GM19193 (cell line): ENCODE results near the gene SDSL.

Source experiments
- POLR2A ChIP-seq: IDR thresholded peaks from 4 replicates; pipeline ENCODE4 v1.6.1; 2011; ENCODE audit not compliant: insufficient read depth, insufficient read length; ENCODE audit errors: extremely low read depth

The SDSL gene

DNA sequence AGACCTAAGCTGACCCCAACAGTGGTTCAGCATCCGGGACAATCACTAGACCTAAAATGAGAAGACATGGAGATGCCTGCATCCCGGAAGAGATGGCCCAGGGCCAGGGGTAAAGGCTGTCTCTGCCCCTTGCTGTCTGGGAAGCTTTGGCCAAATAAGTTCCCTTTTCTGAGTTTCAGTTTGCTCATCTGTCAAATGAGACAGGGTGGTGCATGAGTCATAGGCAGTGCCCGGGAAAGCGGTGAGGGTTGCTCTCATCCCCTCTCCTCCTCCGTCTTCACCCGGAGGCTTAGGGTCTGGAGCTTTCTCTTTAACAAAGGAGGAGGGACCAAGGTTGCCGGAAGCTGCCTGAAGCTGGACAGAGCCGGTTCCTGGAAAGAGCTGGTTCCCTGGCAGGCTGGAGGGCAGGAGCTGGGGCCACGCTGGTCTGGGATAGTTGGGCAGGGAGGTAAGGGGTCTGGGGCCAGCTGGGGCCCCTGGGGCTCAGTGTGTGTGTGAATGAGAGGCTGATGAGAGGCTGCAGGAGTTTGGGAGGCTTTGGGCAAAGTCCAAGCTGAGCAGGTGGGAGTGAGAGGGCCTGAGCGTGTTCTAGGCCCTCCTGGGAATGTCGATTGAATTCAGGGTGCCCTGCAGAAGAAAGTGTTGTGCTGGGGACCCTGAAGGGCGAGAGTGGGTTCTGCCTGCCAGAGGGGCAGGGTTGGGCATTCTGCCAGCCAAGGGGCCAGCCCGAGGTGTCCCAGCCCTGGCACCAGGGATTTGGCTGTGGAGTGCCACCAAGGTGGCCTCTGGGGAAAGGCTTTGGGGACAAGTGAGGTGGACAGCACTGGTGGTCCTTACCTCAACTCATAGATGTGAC lies at the start of gene SDSL:
TSS of gene SDSL (plus strand) at position 351 of the 856 bp plus-strand sequence. CDS start 5,603 bp downstream, outside the sequence.
- TF ChIP-seq POLR2A: peak; percentile 63

- TF ChIP-seq POLR2A: no peak
These were observed 48.7 kb upstream of the SDSL start for GRCh38 chr12:113373440-113373839.

DNA sequence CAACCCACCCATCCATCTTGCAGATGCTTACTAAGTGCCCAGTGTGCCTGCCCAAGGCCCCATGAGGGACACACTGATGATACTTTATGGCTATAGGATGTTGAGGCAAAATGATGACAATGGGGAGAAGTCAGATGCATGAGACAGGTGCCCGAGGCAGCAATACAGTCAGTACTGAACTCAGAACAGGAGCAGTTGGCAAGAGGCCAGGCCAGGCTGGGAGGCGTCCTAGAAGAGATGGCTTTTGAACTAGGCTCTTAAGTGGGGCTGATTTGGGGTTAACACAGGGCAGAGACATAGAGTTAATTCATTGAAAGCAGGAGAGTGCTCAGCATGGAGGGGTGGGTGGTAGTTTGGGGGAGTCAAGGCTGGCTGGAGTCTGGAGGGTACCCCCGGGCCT lies 48.2 kb upstream of the SDSL start:
- TF ChIP-seq POLR2A: no peak

- no peak for TF ChIP-seq POLR2A
These were observed 47.3 kb upstream of the SDSL start for GRCh38 chr12:113374823-113375428.

DNA sequence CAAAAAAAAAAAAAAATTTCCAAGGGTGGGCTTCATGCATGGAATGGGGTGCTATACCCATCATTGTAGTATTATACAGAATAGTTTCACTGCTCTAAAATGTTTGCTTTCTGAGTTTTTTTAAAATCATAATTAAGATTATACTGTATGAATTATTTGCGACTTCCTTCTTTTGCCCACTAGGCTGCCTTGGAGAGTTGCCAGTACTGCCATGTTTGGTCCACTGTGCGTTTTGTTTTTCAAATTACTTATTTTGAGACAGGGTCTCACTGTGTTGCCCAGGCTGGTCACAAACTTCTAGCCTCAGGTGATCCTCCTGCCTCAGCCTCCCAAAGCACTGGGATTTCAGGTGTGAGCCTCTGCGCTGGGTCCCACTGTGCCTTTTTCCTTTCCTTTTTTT lies 43.9 kb upstream of the SDSL start:
- no peak for TF ChIP-seq POLR2A

DNA sequence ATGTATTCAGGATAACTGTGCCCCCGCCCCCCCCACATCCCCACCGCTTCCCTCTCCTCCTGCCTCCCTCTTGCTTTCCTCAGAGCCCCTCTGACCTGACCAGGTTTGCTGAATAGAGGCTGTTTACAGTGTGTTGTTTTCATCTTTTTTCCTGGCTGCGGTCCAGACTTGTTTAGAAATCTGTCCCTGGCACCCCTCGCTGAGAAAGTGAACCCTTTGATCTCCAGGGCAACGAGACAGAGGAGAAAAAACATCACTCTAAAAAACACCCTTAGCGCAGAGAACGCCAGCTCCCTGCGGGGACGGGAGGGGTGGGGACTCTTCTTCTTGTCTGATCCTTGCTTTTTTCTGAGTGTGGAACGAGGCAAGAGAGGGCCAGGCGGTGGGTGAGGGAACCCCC lies 41.0 kb upstream of the SDSL start:
- TF ChIP-seq POLR2A: no peak

DNA sequence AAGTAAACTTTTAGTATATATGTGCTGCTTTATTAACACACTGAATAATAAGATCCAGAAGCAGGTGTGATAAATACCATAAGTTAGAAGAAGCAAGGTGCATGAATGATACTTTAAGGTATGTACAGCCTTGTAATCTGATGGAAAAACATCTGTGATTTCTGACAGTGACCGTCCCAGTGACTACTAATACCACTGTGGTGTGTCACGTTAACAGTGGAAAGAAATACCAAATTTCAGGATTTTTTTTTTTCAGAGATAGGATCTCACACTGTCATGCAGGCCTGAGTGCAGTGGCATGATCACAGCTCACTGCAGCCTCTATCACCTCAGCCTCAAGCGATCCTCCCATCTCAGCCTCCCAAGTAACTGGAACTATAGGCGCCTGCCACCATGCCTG lies 40.0 kb upstream of the SDSL start:
- no peak for TF ChIP-seq POLR2A

GRCh38 chr12:113384778-113385177 lies 37.4 kb upstream of the SDSL start:
- no peak for TF ChIP-seq POLR2A

DNA sequence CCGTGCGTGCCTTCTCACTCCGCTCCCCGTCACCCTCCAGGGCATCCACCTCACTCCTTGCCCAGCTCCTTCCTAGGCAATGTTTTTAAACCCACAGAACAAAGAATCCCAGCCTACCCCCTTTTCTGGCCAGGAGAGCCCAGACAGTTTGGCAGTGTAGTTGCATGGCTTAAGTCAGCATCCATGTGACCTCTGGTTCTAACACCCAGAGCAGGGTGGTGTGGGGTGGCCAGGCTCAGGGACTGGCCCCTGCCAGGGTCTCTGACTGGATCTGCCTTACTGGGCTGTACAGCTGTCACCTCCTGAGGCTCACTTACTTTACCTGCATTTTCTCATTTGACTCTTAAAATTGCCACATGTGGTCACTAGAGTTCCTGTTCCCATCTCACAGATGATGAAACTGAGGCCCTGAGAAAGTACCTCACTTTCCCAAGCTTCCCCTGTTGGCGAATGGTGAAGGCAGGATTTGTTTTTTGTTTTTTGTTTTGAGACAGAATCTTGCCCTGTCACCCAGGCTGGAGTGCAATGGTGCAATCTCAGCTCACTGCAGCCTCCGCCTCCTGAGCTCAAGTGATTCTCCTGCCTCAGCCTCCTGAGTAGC lies 36.8 kb upstream of the SDSL start:
- TF ChIP-seq POLR2A: no peak

- no peak for TF ChIP-seq POLR2A
These were observed 35.2 kb upstream of the SDSL start for GRCh38 chr12:113386866-113387566.

DNA sequence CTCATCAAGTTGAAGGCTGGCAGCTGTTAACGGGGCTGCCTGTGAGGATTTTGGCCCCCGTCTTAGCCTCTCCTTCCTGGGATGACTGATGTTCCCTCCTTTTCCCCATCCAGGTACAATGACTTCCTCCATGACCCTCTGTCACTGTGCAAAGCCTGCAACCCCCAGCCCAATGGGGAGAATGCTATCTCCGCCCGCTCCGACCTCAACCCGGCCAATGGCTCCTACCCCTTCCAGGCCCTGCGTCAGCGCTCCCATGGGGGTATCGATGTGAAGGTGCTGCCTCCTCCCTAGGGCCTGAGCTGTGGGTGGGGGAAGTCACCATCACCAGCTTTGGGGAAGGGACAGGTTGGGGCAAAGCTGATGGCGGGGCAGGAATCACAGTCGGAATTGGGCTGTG lies 34.5 kb upstream of the SDSL start:
- TF ChIP-seq POLR2A: no peak

- no peak for TF ChIP-seq POLR2A
These were observed 33.8 kb upstream of the SDSL start for GRCh38 chr12:113388351-113388750.

DNA sequence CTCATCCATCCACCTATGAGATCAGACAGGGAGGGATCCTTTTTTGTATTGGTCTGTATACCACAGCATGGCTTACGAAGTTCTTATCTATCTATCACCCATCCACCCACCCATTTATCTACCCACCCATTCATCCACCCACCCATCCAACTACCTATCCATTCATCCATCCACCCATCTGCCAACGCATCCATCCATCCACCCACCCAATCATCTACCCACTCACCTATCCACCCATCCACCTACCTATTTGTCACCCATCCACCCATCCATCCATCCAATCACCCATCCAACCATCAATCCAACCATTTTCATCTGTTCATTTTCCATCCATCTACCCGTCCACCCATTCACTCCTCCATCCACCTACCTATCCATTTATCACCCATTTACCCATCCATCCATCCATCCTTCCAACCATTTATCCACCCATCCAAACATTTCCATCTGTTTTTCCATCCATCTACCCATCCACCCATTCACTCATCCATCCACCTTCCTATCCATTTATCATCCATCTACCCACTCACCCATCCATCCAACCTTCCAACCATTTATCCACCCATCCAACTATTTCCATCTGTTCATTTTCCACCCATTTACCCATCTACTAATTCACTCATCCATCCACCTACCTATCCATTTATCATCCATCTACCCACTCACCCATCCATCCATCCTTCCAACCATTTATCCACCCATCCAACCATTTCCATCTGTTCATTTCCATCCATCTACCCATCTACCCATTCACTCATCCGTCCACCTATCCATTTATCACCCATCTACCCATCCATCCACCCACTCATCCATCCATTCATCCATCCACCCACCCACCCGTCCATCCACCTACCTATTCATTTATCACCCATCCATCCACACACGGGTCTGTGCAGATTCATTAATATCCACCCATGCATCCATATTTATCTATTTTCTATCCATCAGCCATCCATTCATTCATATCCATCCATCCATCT lies 31.8 kb upstream of the SDSL start:
- no peak for TF ChIP-seq POLR2A

- TF ChIP-seq POLR2A: no peak
These were observed 31.0 kb upstream of the SDSL start for GRCh38 chr12:113391145-113391544.
